Activated naive CD8-positive, alpha-beta T cell treated with anti-CD3 and anti-CD28 coated beads for 36 hours (primary cell): ENCODE data around the gene SEMA4D. TPM values are rescaled to one million over a fixed set of nuclear protein-coding genes. Genes with fewer than 3 reads are reported as not detected.

Source experiments
- DNase-seq: peaks from one replicate; pipeline ENCODE4 v3.0.0; 2021
- H3K27ac Mint-ChIP-seq: one replicate; pipeline ENCODE4 v1.8.0; 2022; ENCODE audit warnings: mild to moderate bottlenecking, moderate library complexity, mixed read lengths
- H3K27me3 Mint-ChIP-seq: one replicate; pipeline ENCODE4 v1.8.0; 2022; ENCODE audit warnings: mild to moderate bottlenecking, mixed read lengths
- H3K36me3 Mint-ChIP-seq: one replicate; pipeline ENCODE4 v1.8.0; 2021; ENCODE audit warnings: mild to moderate bottlenecking, mixed read lengths
- H3K4me1 Mint-ChIP-seq: one replicate; pipeline ENCODE4 v1.8.0; 2021; ENCODE audit warnings: mixed read lengths
- H3K4me3 Mint-ChIP-seq: one replicate; pipeline ENCODE4 v1.8.0; 2022; ENCODE audit warnings: mild to moderate bottlenecking, moderate library complexity, mixed read lengths
- H3K9me3 Mint-ChIP-seq: one replicate; pipeline ENCODE4 v1.8.0; 2022; ENCODE audit warnings: mixed read lengths
- total RNA-seq, 2 experiments: library from RNA; stranded (reverse); gene quantifications; one replicate each; pipeline ENCODE4 v1.2.3, GENCODE V29; 2021

SEMA4D gene
- total RNA-seq, 2 experiments from 2014 or later, result 239 to 245 TPM

GRCh38 chr9:89426384-89426961, 71.4 kb downstream of the SEMA4D start:
- peak; percentile 68 for DNase-seq
- Mint-ChIP-seq H3K4me3 (peak overlapping the region; percentile 75), H3K9me3 (peaks cover 8% of the 10 kb centered on the region), H3K4me1 (peaks cover 91% of the 10 kb centered on the region), H3K27ac (peak overlapping the region; percentile 99), H3K36me3 (peaks cover 71% of the 10 kb centered on the region), H3K27me3 (no peaks in the 10 kb centered on the region)

GRCh38 chr9:89425921-89426383, 72.0 kb downstream of the SEMA4D start:
- H3K27me3 Mint-ChIP-seq, result no peaks in the 10 kb centered on the region
- H3K4me3 Mint-ChIP-seq, result peak overlapping the region; percentile 75
- peaks cover 8% of the 10 kb centered on the region for H3K9me3 Mint-ChIP-seq
- peak overlapping the region; percentile 99 for H3K27ac Mint-ChIP-seq
- H3K36me3 Mint-ChIP-seq, result peaks cover 77% of the 10 kb centered on the region
- peaks cover 94% of the 10 kb centered on the region for H3K4me1 Mint-ChIP-seq
- DNase-seq, result no peak

GRCh38 chr9:89425024-89425805, 72.7 kb downstream of the SEMA4D start:
- peaks cover 96% of the 10 kb centered on the region for H3K4me1 Mint-ChIP-seq
- peaks cover 8% of the 10 kb centered on the region for H3K9me3 Mint-ChIP-seq
- no peaks in the 10 kb centered on the region for H3K27me3 Mint-ChIP-seq
- DNase-seq, result no peak
- H3K36me3 Mint-ChIP-seq, result peaks cover 83% of the 10 kb centered on the region
- H3K27ac Mint-ChIP-seq, result peak overlapping the region; percentile 99
- H3K4me3 Mint-ChIP-seq, result peak overlapping the region; percentile 72

- Mint-ChIP-seq H3K4me1 (peaks cover 97% of the 10 kb centered on the region), H3K4me3 (peak overlapping the region; percentile 41), H3K36me3 (peaks cover 88% of the 10 kb centered on the region), H3K27ac (peak overlapping the region; percentile 99), H3K27me3 (no peaks in the 10 kb centered on the region), H3K9me3 (peaks cover 19% of the 10 kb centered on the region)
- DNase-seq, result peak; percentile 84
Measured at GRCh38 chr9:89422151-89422975, 75.5 kb downstream of the SEMA4D start.

GRCh38 chr9:89421595-89421994, 76.3 kb downstream of the SEMA4D start:
- peak; percentile 55 for DNase-seq
- peaks cover 88% of the 10 kb centered on the region for H3K36me3 Mint-ChIP-seq
- H3K9me3 Mint-ChIP-seq, result peaks cover 25% of the 10 kb centered on the region
- H3K4me3 Mint-ChIP-seq, result peak overlapping the region; percentile 56
- H3K4me1 Mint-ChIP-seq, result peaks cover 97% of the 10 kb centered on the region
- H3K27me3 Mint-ChIP-seq, result no peaks in the 10 kb centered on the region
- H3K27ac Mint-ChIP-seq, result peak overlapping the region; percentile 99

- Mint-ChIP-seq H3K27ac (peak overlapping the region; percentile 99), H3K9me3 (peaks cover 30% of the 10 kb centered on the region), H3K27me3 (no peaks in the 10 kb centered on the region), H3K4me3 (peak overlapping the region; percentile 65), H3K36me3 (peaks cover 88% of the 10 kb centered on the region), H3K4me1 (peaks cover 94% of the 10 kb centered on the region)
- no peak for DNase-seq
Measured at GRCh38 chr9:89420397-89421178, 77.3 kb downstream of the SEMA4D start.

- DNase-seq, result no peak
- peaks cover 31% of the 10 kb centered on the region for H3K9me3 Mint-ChIP-seq
- peak overlapping the region; percentile 65 for H3K4me3 Mint-ChIP-seq
- peaks cover 88% of the 10 kb centered on the region for H3K36me3 Mint-ChIP-seq
- H3K27me3 Mint-ChIP-seq, result no peaks in the 10 kb centered on the region
- H3K27ac Mint-ChIP-seq, result peak overlapping the region; percentile 99
- peaks cover 91% of the 10 kb centered on the region for H3K4me1 Mint-ChIP-seq
Measured at GRCh38 chr9:89419978-89420394, 77.9 kb downstream of the SEMA4D start.

GRCh38 chr9:89418882-89419640, 78.9 kb downstream of the SEMA4D start:
- peaks cover 25% of the 10 kb centered on the region for H3K9me3 Mint-ChIP-seq
- H3K27me3 Mint-ChIP-seq, result no peaks in the 10 kb centered on the region
- peak overlapping the region; percentile 99 for H3K27ac Mint-ChIP-seq
- DNase-seq, result peak; percentile 73
- H3K4me3 Mint-ChIP-seq, result peak overlapping the region; percentile 70
- peaks cover 89% of the 10 kb centered on the region for H3K4me1 Mint-ChIP-seq
- H3K36me3 Mint-ChIP-seq, result peaks cover 88% of the 10 kb centered on the region

GRCh38 chr9:89418474-89418845, 79.5 kb downstream of the SEMA4D start:
- Mint-ChIP-seq H3K4me3 (peak overlapping the region; percentile 79), H3K4me1 (peaks cover 84% of the 10 kb centered on the region), H3K36me3 (peaks cover 88% of the 10 kb centered on the region)

GRCh38 chr9:89417832-89418473, 80.0 kb downstream of the SEMA4D start:
- Mint-ChIP-seq H3K4me3 (peak overlapping the region; percentile 79), H3K36me3 (peaks cover 91% of the 10 kb centered on the region), H3K4me1 (peaks cover 82% of the 10 kb centered on the region), H3K9me3 (peaks cover 23% of the 10 kb centered on the region), H3K27me3 (no peaks in the 10 kb centered on the region), H3K27ac (peak overlapping the region; percentile 99)
- DNase-seq, result no peak

More at GRCh38 chr9:89418474-89418845, 79.5 kb downstream of the SEMA4D start:
- no peaks in the 10 kb centered on the region for H3K27me3 Mint-ChIP-seq
- DNase-seq, result no peak
- H3K27ac Mint-ChIP-seq, result peak overlapping the region; percentile 99
- H3K9me3 Mint-ChIP-seq, result peaks cover 23% of the 10 kb centered on the region

GRCh38 chr9:89414670-89415324, 83.1 kb downstream of the SEMA4D start:
- H3K27me3 Mint-ChIP-seq, result no peaks in the 10 kb centered on the region
- peaks cover 32% of the 10 kb centered on the region for H3K9me3 Mint-ChIP-seq
- H3K36me3 Mint-ChIP-seq, result peaks cover 98% of the 10 kb centered on the region
- peaks cover 81% of the 10 kb centered on the region for H3K4me1 Mint-ChIP-seq
- H3K27ac Mint-ChIP-seq, result peak overlapping the region; percentile 68
- H3K4me3 Mint-ChIP-seq, result no peak overlapping the region
- no peak for DNase-seq

GRCh38 chr9:89413963-89414638, 83.8 kb downstream of the SEMA4D start:
- peaks cover 82% of the 10 kb centered on the region for H3K4me1 Mint-ChIP-seq
- peaks cover 32% of the 10 kb centered on the region for H3K9me3 Mint-ChIP-seq
- no peak overlapping the region for H3K4me3 Mint-ChIP-seq
- H3K27me3 Mint-ChIP-seq, result no peaks in the 10 kb centered on the region
- DNase-seq, result no peak
- peak overlapping the region; percentile 45 for H3K27ac Mint-ChIP-seq
- peaks cover 98% of the 10 kb centered on the region for H3K36me3 Mint-ChIP-seq
